ENCODE measurements around the gene RPL19. TPM values are rescaled to one million over a fixed set of nuclear protein-coding genes. Genes with fewer than 3 reads are reported as not detected.

The RPL19 gene
- total RNA-seq, 6 donors from 2014 or later, result 1,356 to 1,902 (median 1,599) TPM

DNA sequence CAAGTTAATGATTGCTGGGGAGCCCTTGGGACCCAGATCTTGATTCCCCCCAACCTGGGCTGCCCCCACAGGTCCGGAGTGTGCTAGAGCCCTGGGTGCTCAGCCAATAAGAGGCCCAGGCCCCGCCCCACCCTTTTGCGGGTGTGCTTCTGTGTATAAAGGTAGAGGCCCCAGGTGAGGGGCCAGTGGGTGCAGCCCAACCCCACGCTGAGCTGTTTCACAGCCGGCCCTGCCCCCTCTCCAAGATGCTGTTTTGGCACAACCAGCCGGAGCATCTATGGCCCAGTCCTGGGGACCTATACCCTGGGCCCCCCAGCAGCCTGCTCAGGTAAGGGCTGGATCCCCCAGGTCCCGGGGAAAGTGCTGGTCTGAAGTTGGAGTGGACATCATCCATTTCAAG is 37.5 kb downstream of the RPL19 start:
- WGBS, 2 donors, result 64 to 79% methylated on average over 5 to 7 of the region's 7 CpGs
- H3K27ac ChIP-seq, result no peak overlapping the region
- TF ChIP-seq EP300 (IDR thresholded peaks at IDR 0.05) (no peak), POLR2AphosphoS5 (IDR thresholded peaks at IDR 0.05) (no peak), POLR2A (IDR thresholded peaks at IDR 0.05) (no peak)
- TF ChIP-seq, protein P1, sequence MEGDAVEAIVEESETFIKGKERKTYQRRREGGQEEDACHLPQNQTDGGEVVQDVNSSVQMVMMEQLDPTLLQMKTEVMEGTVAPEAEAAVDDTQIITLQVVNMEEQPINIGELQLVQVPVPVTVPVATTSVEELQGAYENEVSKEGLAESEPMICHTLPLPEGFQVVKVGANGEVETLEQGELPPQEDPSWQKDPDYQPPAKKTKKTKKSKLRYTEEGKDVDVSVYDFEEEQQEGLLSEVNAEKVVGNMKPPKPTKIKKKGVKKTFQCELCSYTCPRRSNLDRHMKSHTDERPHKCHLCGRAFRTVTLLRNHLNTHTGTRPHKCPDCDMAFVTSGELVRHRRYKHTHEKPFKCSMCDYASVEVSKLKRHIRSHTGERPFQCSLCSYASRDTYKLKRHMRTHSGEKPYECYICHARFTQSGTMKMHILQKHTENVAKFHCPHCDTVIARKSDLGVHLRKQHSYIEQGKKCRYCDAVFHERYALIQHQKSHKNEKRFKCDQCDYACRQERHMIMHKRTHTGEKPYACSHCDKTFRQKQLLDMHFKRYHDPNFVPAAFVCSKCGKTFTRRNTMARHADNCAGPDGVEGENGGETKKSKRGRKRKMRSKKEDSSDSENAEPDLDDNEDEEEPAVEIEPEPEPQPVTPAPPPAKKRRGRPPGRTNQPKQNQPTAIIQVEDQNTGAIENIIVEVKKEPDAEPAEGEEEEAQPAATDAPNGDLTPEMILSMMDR (IDR thresholded peaks at IDR 0.05), result no peak
- H3K4me1 ChIP-seq, result peaks cover 0 to 26% (median 12%) of the 10 kb centered on the region in 4 donors
- DNase-seq (no peak), ATAC-seq (ENCODE audit: low FRiP score in 2 of 2) (no peak)
- H3K27me3 ChIP-seq, result no peaks in the 10 kb centered on the region
- H3K4me3 ChIP-seq, result no peak overlapping the region
- no peaks in the 10 kb centered on the region for H3K36me3 ChIP-seq
- no peaks in the 10 kb centered on the region for H3K9me3 ChIP-seq

DNA sequence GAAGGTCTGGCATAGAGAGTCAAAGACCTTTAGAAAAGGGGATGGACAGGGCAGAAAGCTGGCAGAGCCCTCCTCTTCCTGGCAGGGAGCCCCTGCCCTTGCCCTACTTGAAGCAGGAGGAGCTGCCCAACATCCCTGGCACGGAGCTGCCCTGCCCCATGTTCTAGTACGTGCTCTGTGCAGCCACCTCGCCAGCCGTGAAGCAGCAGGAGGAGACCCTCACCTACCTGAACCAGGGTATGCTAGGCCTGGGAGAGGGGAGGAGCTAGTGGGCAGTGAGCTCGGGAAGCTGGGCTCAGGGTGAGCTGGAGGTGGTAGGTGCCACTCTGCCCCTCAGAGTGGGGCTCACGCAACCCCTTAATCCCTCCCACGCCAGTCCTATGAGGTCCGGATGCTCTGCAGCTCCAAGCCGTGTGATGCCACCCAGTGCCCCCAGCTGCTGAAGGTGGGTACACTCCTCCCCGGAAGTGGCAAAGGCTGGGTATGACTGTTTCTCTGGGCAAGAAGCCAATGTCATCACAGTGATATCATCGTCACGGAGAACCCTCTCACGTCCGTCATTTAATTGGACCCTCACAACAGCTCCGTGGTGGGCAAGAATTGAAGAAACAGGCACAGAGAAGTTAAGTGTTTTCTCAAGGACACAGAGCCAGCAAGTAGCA is 38.4 kb downstream of the RPL19 start:
- peak in 1 of 2 donors; percentile 68 for DNase-seq
- Histone ChIP-seq H3K4me3 (no peak overlapping the region), H3K27me3 (no peaks in the 10 kb centered on the region), H3K27ac (peak overlapping the region in 3 of 4 donors; percentile 30 to 67 (median 35)), H3K4me1 (peaks cover 0 to 26% (median 12%) of the 10 kb centered on the region in 4 donors), H3K9me3 (no peaks in the 10 kb centered on the region), H3K36me3 (no peaks in the 10 kb centered on the region)
- ATAC-seq (ENCODE audit: low FRiP score in 2 of 2), result peak; percentile 36 to 42
- TF ChIP-seq POLR2A (IDR thresholded peaks at IDR 0.05) (peak in 1 of 4 donors; percentile 31), EP300 (IDR thresholded peaks at IDR 0.05) (no peak)
- WGBS, 2 donors, result 8 to 26% methylated on average over 11 to 14 of the region's 15 CpGs

DNA sequence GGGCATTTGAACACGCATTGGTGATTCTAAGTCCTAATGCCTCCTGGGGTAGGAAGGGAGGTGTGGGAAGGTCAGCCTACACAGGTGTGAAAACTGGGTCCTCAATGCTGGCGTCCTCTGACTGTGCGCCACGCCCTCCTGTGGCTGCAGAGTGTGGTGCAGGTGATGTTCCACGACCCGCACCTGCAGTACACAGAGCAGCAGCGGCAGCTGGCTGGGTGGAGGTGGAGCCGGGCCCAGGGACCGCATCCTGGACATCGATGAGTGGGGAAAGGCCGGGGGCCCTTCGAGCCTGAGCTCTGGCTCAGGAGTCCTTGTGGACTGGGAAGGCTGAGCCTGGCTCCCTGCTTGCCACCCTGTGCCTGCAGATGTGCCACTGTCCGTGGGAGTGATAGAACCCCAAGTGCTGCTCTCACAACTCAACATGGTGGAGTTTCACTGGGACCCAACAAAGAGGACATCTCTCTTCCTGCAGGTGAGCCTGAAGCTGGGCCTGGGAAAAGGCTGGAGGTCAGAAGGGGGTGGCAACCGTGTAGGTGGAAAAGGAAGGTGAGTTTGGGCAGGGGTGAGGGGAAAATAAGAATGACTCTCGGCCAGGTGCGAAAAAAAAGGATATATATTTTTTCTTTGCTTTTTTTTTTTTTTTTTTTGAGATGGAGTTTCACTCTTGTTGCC is 39.7 kb downstream of the RPL19 start:
- no peak for TF ChIP-seq POLR2AphosphoS5 (IDR thresholded peaks at IDR 0.05)
- TF ChIP-seq, protein P1 (IDR thresholded peaks at IDR 0.05), result peak; percentile 42 to 77 (median 66)
- TF ChIP-seq POLR2A (IDR thresholded peaks at IDR 0.05), result no peak
- Histone ChIP-seq H3K9me3 (no peaks in the 10 kb centered on the region), H3K27ac (no peak overlapping the region), H3K4me3 (no peak overlapping the region), H3K36me3 (no peaks in the 10 kb centered on the region), H3K4me1 (peaks cover 5 to 34% (median 16%) of the 10 kb centered on the region in 4 donors), H3K27me3 (no peaks in the 10 kb centered on the region)
- 28 to 33% methylated on average over 11 to 16 of the region's 16 CpGs for WGBS, 2 donors
- ATAC-seq (ENCODE audit: low FRiP score in 2 of 2) (peak; percentile 55 to 72), DNase-seq (peak; percentile 77 to 87)

DNA sequence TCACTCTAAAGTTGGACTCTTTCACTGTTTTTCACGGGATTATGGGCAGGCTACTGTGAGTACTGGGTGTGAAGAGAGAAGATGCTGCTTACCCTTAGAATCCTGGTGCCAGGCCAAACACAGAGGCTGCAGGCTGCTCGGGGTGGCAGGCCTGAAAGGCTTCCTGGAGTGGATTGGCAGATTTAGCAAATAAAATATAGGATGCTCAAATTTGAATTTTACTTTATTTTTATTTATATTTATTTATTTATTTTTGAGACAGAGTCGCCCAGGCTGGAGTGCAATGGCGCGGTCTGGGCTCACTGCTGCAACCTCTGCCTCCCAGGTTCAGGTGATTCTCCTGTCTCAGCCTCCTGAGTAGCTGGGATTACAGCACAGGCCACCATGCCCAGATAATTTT is 40.5 kb downstream of the RPL19 start:
- Histone ChIP-seq H3K36me3 (no peaks in the 10 kb centered on the region), H3K27me3 (no peaks in the 10 kb centered on the region), H3K4me3 (no peak overlapping the region), H3K9me3 (no peaks in the 10 kb centered on the region), H3K27ac (no peak overlapping the region), H3K4me1 (peaks cover 7 to 43% (median 16%) of the 10 kb centered on the region in 4 donors)
- WGBS, 2 donors, result 83 to 84% methylated on average over 5 of the region's 5 CpGs
- TF ChIP-seq POLR2A (IDR thresholded peaks at IDR 0.05) (no peak), POLR2AphosphoS5 (IDR thresholded peaks at IDR 0.05) (no peak), EP300 (IDR thresholded peaks at IDR 0.05) (no peak)
- TF ChIP-seq, protein P1 (IDR thresholded peaks at IDR 0.05), result no peak
- ATAC-seq (ENCODE audit: low FRiP score in 2 of 2) (no peak), DNase-seq (no peak)

DNA sequence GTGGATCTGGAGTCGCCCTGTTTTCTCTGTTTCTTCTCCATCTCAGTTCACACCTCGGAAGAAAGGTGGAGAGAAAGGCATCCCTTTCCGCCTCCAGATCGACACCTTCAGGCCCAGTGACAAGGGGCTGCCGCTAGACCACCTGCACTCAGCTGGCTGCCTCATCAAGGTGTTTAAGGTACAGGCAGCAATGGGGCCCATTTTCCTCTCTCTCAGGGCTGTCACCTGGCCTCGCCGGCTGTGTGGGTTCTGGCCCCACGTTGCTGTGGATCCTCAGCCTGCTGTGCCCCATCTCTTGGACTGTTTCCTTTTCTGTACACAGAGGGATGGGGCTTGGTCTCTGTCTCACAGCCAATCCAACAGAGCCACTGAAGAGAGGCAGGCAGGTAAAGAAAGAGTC is 43.1 kb downstream of the RPL19 start:
- TF ChIP-seq EP300 (IDR thresholded peaks at IDR 0.05) (no peak), POLR2AphosphoS5 (IDR thresholded peaks at IDR 0.05) (no peak), POLR2A (IDR thresholded peaks at IDR 0.05) (no peak)
- TF ChIP-seq, protein P1 (IDR thresholded peaks at IDR 0.05), result no peak
- 72 to 84% methylated on average over 8 of the region's 8 CpGs for WGBS, 2 donors
- Histone ChIP-seq H3K4me3 (no peak overlapping the region), H3K4me1 (peaks cover 7 to 34% (median 14%) of the 10 kb centered on the region in 4 donors), H3K9me3 (no peaks in the 10 kb centered on the region), H3K27ac (no peak overlapping the region), H3K27me3 (no peaks in the 10 kb centered on the region), H3K36me3 (no peaks in the 10 kb centered on the region)
- no peak for ATAC-seq (ENCODE audit: low FRiP score in 2 of 2)
- DNase-seq, result no peak
